Dedifferentiated amniotic fluid mesenchymal stem cell (primary cell): Measurements from ENCODE around the gene EPHA1.
"Not testable (repeated sequence)": the region's sequence is repeated elsewhere in the genome, so short reads cannot be mapped to it uniquely, and the experiment has no call there.

Source experiments
- DNase-seq: peaks from one replicate; pipeline ENCODE4 v3.0.0-alpha.2; 2016; ENCODE audit errors: extremely low spot score

EPHA1 gene

GRCh38 chr7:143405173-143406001 lies 3.3 kb downstream of the EPHA1 start:
- no peak for DNase-seq

- not testable (repeated sequence) for DNase-seq
Observed at GRCh38 chr7:143402233-143402632, 6.4 kb downstream of the EPHA1 start.

GRCh38 chr7:143401265-143401664 lies 7.4 kb downstream of the EPHA1 start:
- DNase-seq: no peak

GRCh38 chr7:143399642-143400041 lies 9.0 kb downstream of the EPHA1 start:
- DNase-seq: no peak

GRCh38 chr7:143399151-143399550 lies 9.5 kb downstream of the EPHA1 start:
- no peak for DNase-seq

GRCh38 chr7:143398616-143399015 lies 10.0 kb downstream of the EPHA1 start:
- no peak for DNase-seq

GRCh38 chr7:143397710-143398530 lies 10.7 kb downstream of the EPHA1 start:
- DNase-seq: no peak

- no peak for DNase-seq
Observed at GRCh38 chr7:143396625-143397556, 11.8 kb downstream of the EPHA1 start.

- no peak for DNase-seq
Observed at GRCh38 chr7:143396182-143396581, 12.5 kb downstream of the EPHA1 start.

GRCh38 chr7:143395187-143396149 lies 13.2 kb downstream of the EPHA1 start:
- no peak for DNase-seq

GRCh38 chr7:143394777-143395176 lies 13.9 kb downstream of the EPHA1 start:
- DNase-seq: no peak

- DNase-seq: no peak
Observed at GRCh38 chr7:143394068-143394467, 14.6 kb downstream of the EPHA1 start.

GRCh38 chr7:143393267-143394041 lies 15.2 kb downstream of the EPHA1 start:
- DNase-seq: no peak

GRCh38 chr7:143392875-143393266 lies 15.8 kb downstream of the EPHA1 start:
- no peak for DNase-seq

- DNase-seq: not testable (repeated sequence)
Observed at GRCh38 chr7:143392427-143392826, 16.2 kb downstream of the EPHA1 start.

- DNase-seq: peak; percentile 58
Observed at GRCh38 chr7:143391462-143392404, 16.9 kb downstream of the EPHA1 start.

GRCh38 chr7:143390773-143391317 lies 17.8 kb downstream of the EPHA1 start:
- DNase-seq: no peak

- no peak for DNase-seq
Observed at GRCh38 chr7:143390104-143390772, 18.4 kb downstream of the EPHA1 start.
